A172 (cell line): Measurements from ENCODE around the gene RPL36. TPM values are rescaled to one million over a fixed set of nuclear protein-coding genes. Genes with fewer than 3 reads are reported as not detected.
"Not testable (repeated sequence)": the region's sequence is repeated elsewhere in the genome, so short reads cannot be mapped to it uniquely, and the experiment has no call there.

Source experiments
- DNase-seq: peaks from one replicate; pipeline ENCODE4 v3.0.0-alpha.2; 2015; ENCODE audit warnings: low spot score
- total RNA-seq: library from RNA; depleted of rRNA; stranded (reverse); fragments of >200 nt; shearing (Covaris generic); gene quantifications from 2 replicates; pipeline ENCODE4 v1.2.3, GENCODE V29; 2014

The RPL36 gene
- total RNA-seq, 1 experiment from 2014 or later = 782 TPM

- DNase-seq = no peak
These were observed 16.3 kb upstream of the RPL36 start for GRCh38 chr19:5673752-5674151.

GRCh38 chr19:5674714-5675113 is 15.4 kb upstream of the RPL36 start:
- DNase-seq = no peak

GRCh38 chr19:5676105-5676771 is 13.9 kb upstream of the RPL36 start:
- DNase-seq = no peak

- DNase-seq = no peak
These were observed 13.4 kb upstream of the RPL36 start for GRCh38 chr19:5676772-5677105.

DNA sequence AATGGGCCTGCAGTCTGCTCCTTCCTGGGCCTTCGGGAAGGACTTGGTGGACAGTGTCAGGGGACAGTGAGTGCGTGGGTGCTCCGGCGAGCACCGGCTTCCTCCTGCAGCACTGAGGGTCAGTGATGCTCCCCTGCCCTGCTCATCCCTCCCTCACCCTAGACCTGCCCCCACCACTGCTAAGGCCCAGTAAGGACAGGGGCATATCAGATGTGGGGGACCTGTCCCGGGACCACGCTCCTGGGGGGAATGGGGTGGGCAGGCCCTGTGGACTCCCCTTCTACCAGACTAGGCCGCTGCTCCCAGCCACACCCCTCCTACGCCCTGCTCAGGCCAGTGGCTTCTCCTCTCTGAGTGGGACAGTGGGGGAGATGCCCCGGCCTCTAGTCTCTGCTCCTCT is 13.0 kb upstream of the RPL36 start:
- DNase-seq = no peak

DNA sequence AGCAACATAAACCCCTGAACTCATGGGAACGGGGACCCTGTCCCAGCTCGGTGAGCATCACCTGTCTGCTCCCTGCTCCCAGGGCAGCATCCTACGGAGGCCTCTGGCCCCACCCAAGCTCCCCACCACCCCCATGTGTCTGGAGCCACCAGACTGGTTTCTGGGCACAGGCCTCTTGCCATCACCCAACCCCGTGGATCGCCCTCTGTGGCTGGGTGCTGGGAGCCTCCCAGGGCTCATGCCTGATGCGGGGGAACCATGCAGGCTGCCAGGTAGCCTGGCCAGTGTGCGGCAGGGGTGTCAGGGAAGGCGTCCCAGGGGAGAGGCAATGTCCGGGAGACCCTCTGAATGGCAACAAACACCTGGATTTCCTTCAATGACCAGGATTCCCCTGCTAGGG is 12.5 kb upstream of the RPL36 start:
- DNase-seq = no peak

GRCh38 chr19:5678071-5678718 is 11.9 kb upstream of the RPL36 start:
- DNase-seq = no peak

DNA sequence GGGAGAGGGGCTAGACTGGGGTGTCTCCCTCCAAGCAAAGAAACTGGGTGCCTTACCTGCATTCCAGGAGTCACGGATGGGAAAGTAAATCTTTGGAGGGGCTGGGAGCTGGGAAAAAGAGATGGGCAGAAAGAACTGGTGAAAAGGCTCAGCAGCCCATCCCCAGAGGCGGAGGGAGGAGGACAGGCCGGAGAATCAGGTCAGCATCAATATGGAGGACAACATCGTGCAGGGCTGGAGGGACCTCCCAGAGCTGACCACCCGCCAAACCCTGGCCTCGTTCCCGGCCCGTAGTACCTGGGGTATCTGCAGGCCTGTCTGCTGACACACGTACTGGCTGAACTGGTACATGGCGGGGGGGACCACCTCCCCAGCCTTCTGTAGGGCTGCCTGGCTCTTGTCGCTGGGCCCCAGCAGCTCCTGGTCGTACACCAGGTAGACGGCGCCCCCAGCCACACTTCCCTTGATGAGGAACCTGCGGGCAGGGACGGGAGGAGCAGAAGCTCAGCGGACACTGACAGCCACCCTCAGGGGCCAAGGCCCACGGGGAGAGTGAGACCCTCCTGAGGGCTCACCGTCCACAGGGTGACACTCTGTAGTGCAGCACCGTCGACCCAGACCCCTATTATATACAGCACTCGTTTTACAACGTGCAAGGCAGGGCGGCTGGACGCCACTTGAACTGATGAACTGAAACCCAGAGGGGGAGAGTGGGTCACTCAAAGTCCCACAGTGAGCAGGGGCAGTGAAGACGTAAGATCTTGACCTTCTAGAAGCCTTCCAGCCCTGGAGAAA is 10.6 kb upstream of the RPL36 start:
- DNase-seq = no peak

GRCh38 chr19:5680084-5680436 is 10.0 kb upstream of the RPL36 start:
- no peak for DNase-seq

DNA sequence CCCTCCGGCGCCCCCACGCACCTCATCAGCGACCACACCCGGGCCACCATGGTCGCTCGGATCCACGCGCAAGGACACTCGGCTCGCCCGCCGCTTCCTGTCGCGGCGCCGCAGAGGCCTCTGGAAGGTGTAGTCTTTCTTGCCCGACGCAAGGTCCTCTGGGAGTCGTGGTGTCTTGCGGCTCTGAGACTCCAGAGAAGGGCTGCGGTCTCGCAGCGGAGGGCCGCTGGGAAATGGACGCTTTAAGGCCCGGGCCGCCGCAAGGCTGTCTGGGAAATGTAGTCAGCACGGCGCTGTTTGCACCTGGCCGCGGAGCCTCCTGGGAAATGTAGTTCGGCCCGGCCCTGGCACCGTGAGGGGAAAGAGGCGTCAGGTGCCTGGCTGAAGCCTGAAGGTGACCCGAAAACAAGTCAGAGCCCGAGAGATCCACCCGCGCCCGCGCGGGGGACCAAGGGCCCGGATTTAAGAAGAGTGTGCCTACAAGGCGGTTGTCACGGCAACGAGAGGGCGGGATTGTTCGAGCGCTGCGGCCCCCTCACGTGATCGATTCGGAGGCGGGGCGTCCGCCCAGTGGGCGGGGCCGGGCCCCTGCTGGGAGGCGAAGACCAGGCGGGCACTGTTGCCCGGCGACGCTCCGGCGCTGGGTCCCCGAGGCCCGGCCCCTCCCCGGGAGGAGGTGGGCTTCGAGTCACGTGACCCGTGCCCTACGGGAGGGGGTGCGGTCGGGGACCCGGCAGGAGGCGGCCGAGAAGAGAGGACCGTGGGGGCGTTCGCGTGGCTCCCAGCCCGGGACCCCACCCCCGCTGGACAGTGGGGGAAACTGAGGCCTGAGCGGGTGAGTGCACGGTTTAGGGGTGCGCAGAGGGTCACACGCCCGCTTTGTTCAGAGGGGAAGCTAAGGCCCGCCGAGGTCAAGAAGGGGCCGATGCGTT is 9.4 kb upstream of the RPL36 start, which contains the start of the genes HSD11B1L and MICOS13:
HSD11B1L (plus strand) TSS at position 591 of the 932 bp plus-strand sequence. CDS start 3,806 bp downstream, outside the sequence.
MICOS13 (minus strand) TSS at position 80 of the 932 bp plus-strand sequence; CDS start at position 50, 30 bp downstream.
- peak; percentile 98 for DNase-seq

- DNase-seq = no peak
These were observed 8.5 kb upstream of the RPL36 start for GRCh38 chr19:5681391-5682106.

DNA sequence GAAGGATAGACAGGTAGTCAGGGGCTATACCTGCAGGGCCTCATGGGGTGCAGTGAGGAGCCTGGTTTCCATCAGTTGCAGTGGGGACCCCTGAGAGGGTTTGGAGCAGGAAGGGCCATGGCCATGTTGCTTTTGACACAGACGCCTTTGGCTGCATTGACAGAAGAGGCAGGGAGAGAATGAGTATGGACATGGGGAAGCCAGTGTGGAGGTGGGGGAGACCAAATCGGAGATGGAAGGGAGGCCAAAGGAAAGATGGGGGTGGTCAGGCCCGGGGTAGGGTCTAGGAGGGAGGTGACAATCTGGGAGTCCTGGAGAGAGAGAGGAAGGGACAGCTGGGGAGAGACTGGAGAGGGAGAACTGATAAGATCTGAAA is 8.0 kb upstream of the RPL36 start:
- DNase-seq = no peak

GRCh38 chr19:5683177-5683886 is 6.8 kb upstream of the RPL36 start:
- DNase-seq = no peak

DNA sequence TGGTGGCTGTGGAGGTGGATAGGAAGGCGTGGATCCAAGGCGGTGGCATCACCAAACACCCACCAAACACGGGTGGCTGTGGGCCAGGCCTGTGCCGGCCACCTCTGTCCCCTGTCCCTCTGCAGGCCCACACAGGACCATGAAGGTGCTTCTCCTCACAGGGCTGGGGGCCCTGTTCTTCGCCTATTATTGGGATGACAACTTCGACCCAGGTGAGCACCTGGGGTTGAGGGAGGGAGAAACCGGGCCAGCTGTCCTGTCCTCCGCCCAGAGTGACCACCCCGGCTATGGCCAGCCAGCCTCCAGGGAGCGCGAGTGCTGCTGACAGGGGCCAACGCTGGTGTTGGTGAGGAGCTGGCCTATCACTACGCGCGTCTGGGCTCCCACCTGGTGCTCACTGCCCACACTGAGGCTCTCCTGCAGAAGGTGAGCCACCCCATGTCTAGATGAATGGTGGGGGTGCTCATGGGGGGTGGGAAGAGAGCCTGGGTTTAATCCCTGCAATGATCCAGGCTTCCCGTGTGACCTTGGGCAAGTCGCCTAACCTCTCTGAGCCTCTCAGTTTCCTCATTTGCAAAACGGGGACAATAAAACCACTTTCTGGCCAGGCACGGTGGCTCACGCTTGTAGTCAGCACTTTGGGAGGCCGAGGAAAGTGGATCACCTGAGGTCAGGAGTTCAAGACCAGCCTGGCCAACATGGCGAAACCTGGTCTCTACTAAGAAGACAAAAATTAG is 5.2 kb upstream of the RPL36 start:
- no peak for DNase-seq

GRCh38 chr19:5686326-5686646 is 3.8 kb upstream of the RPL36 start:
- no peak for DNase-seq

DNA sequence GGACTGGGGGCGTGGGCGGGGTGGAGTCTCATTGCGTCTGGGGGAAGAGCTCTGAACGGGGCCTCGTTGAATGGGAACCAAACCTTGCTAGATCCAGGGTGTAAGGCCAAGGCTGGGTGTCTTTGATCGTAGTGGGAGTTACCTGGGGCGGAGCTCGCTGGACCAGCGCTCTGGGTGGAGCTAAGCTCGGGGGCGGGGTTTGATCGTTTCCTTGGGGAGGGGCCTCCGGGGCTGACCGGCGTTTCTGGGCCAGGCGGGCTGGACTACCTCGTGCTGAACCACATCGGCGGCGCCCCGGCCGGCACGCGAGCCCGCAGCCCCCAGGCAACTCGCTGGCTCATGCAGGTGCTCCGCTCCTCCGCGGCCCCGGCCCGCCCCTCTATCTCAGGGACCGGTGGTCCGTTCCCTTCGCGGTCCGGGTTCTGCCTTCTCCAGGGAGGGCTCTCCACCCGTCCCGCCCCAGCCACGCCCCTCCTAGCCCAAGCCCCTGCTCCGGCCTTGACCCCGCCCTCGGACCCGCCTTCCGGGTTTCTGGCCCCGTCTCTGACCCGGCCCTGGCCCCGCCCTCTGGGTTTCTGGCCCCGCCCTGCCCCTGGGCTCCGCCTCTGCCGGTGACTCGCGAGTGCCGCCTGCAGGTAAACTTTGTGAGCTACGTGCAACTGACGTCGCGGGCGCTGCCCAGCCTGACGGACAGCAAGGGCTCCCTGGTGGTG is 3.3 kb upstream of the RPL36 start:
- peak; percentile 75 for DNase-seq

- no peak for DNase-seq
These were observed 2.5 kb upstream of the RPL36 start for GRCh38 chr19:5687360-5688198.

GRCh38 chr19:5688262-5688881 is 1.7 kb upstream of the RPL36 start:
- DNase-seq = not testable (repeated sequence)
